Hepatocyte (in vitro differentiated cells): ENCODE results near the gene RTCB. TPM values are rescaled to one million over a fixed set of nuclear protein-coding genes. Genes with fewer than 3 reads are reported as not detected.

Source experiments
- DNase-seq: peaks from one replicate; pipeline ENCODE4 v3.0.0-alpha.2; 2016; ENCODE audit warnings: low spot score
- H2AFZ ChIP-seq: fragments of 200-600 bp; sonication (generic); 2 replicates; pipeline ENCODE4 v1.6.0; 2016; ENCODE audit warnings: antibody characterized with exemption, mild to moderate bottlenecking
- H3K27ac ChIP-seq: fragments of 200-600 bp; sonication (generic); 2 replicates; pipeline ENCODE4 v1.5.1; 2016; ENCODE audit warnings: mild to moderate bottlenecking
- H3K27me3 ChIP-seq: fragments of 200-600 bp; sonication (generic); 2 replicates; pipeline ENCODE4 v1.6.1; 2016
- H3K36me3 ChIP-seq: fragments of 200-600 bp; sonication (generic); replicated peaks from 2 replicates; pipeline ENCODE4 v1.5.1; 2016; ENCODE audit warnings: low read depth; ENCODE audit not compliant: insufficient read depth
- H3K4me1 ChIP-seq: fragments of 200-600 bp; sonication (generic); 2 replicates; pipeline ENCODE4 v1.5.1; 2016; ENCODE audit warnings: mild to moderate bottlenecking, moderate library complexity; ENCODE audit not compliant: insufficient read depth
- H3K4me2 ChIP-seq: fragments of 200-600 bp; sonication (generic); 2 replicates; pipeline ENCODE4 v1.6.0; 2016
- H3K4me3 ChIP-seq: fragments of 200-600 bp; sonication (generic); 2 replicates; pipeline ENCODE4 v1.5.1; 2016; ENCODE audit warnings: mild to moderate bottlenecking
- H3K79me2 ChIP-seq: fragments of 200-600 bp; sonication (generic); 2 replicates; pipeline ENCODE4 v1.6.0; 2017; ENCODE audit warnings: mild to moderate bottlenecking
- H3K9me2 ChIP-seq: fragments of 200-600 bp; sonication (generic); replicated peaks from 2 replicates; pipeline ENCODE4 v1.6.0; 2017; ENCODE audit warnings: mild to moderate bottlenecking; ENCODE audit not compliant: insufficient read depth
- H3K9me3 ChIP-seq: fragments of 200-600 bp; sonication (generic); 2 replicates; pipeline ENCODE4 v1.5.1; 2016; ENCODE audit warnings: low read depth, mild to moderate bottlenecking
- H4K20me1 ChIP-seq: fragments of 200-600 bp; sonication (generic); 2 replicates; pipeline ENCODE4 v1.6.0; 2016; ENCODE audit warnings: mild to moderate bottlenecking; ENCODE audit not compliant: insufficient read depth, poor library complexity, severe bottlenecking
- CTCF ChIP-seq: fragments of 200-600 bp; sonication (generic); IDR thresholded peaks from 2 replicates; pipeline ENCODE4 v1.5.1; 2016; ENCODE audit warnings: antibody characterized with exemption, mild to moderate bottlenecking; ENCODE audit not compliant: poor library complexity
- EZH2 ChIP-seq: fragments of 200-600 bp; sonication (generic); IDR thresholded peaks from 2 replicates; pipeline ENCODE4 v1.6.1; 2016; ENCODE audit warnings: antibody characterized with exemption, mild to moderate bottlenecking, borderline replicate concordance
- EZH2phosphoT487 ChIP-seq: fragments of 200-600 bp; sonication (generic); IDR thresholded peaks from one replicate; pipeline ENCODE4 v1.6.1; 2018; ENCODE audit warnings: antibody characterized with exemption, mild to moderate bottlenecking, low read depth, moderate library complexity; ENCODE audit not compliant: unreplicated experiment, severe bottlenecking
- WGBS: methylation state at CpG from one replicate; pipeline ENCODE4 v1.1.6; 2016; ENCODE audit warnings: low lambda C conversion rate; ENCODE audit errors: missing lambda C conversion rate; 5-methylcytosine and 5-hydroxymethylcytosine counted together
- polyA plus RNA-seq: library from polyadenylated mRNA; unstranded; fragments of >200 nt; fragmentation: Nextera tagmentation; extraction: Ambion mirVana; gene quantifications from 2 replicates; pipeline ENCODE4 v1.2.1, GENCODE V29; 2016
- total RNA-seq: library from RNA; depleted of rRNA; stranded (reverse); fragments of >200 nt; gene quantifications from 2 replicates; pipeline ENCODE4 v1.2.3, GENCODE V29; 2014

Gene RTCB
- total and polyA plus RNA-seq, 2 experiments from 2014 or later, result 80.3 to 95.6 TPM

GRCh38 chr22:32410459-32410858 lies 1.6 kb downstream of the RTCB start:
- Histone ChIP-seq H3K4me1 (peaks cover 12% of the 10 kb centered on the region), H3K27me3 (no peaks in the 10 kb centered on the region), H3K4me2 (peak overlapping the region; percentile 78), H2AFZ (no peak overlapping the region), H3K79me2 (peaks cover 46% of the 10 kb centered on the region), H3K9me2 (no peaks in the 10 kb centered on the region), H3K4me3 (no peak overlapping the region), H3K9me3 (no peaks in the 10 kb centered on the region), H3K27ac (no peak overlapping the region), H4K20me1 (peaks cover 12% of the 10 kb centered on the region), H3K36me3 (no peaks in the 10 kb centered on the region)
- no peak for DNase-seq
- no peak for TF ChIP-seq EZH2phosphoT487
- TF ChIP-seq EZH2, result no peak
- TF ChIP-seq CTCF, result no peak
- WGBS, result 92% methylated on average over 4 of the region's 4 CpGs

GRCh38 chr22:32409977-32410376 lies 2.1 kb downstream of the RTCB start:
- no peaks in the 10 kb centered on the region for H3K9me3 ChIP-seq
- TF ChIP-seq EZH2phosphoT487 (no peak), CTCF (no peak), EZH2 (no peak)
- 92% methylated on average over 9 of the region's 9 CpGs for WGBS
- H3K4me3 ChIP-seq, result no peak overlapping the region
- no peak overlapping the region for H2AFZ ChIP-seq
- peaks cover 12% of the 10 kb centered on the region for H3K4me1 ChIP-seq
- peaks cover 12% of the 10 kb centered on the region for H4K20me1 ChIP-seq
- no peaks in the 10 kb centered on the region for H3K9me2 ChIP-seq
- no peaks in the 10 kb centered on the region for H3K36me3 ChIP-seq
- no peak for DNase-seq
- H3K79me2 ChIP-seq, result peaks cover 46% of the 10 kb centered on the region
- H3K27ac ChIP-seq, result no peak overlapping the region
- H3K27me3 ChIP-seq, result no peaks in the 10 kb centered on the region
- H3K4me2 ChIP-seq, result peak overlapping the region; percentile 78

- Histone ChIP-seq H3K9me3 (no peaks in the 10 kb centered on the region), H2AFZ (no peak overlapping the region), H3K27ac (no peak overlapping the region), H3K9me2 (no peaks in the 10 kb centered on the region), H3K36me3 (no peaks in the 10 kb centered on the region), H3K4me3 (no peak overlapping the region), H3K27me3 (no peaks in the 10 kb centered on the region), H3K79me2 (peaks cover 46% of the 10 kb centered on the region), H3K4me1 (peaks cover 12% of the 10 kb centered on the region), H3K4me2 (no peak overlapping the region), H4K20me1 (peaks cover 12% of the 10 kb centered on the region)
- TF ChIP-seq EZH2 (no peak), EZH2phosphoT487 (no peak), CTCF (no peak)
- no peak for DNase-seq
- WGBS, result 50% methylated on average over 2 of the region's 2 CpGs
Observed at GRCh38 chr22:32407936-32408335, 4.1 kb downstream of the RTCB start.

- no peaks in the 10 kb centered on the region for H3K9me3 ChIP-seq
- H3K4me2 ChIP-seq, result no peak overlapping the region
- no peak for DNase-seq
- H3K4me1 ChIP-seq, result peaks cover 12% of the 10 kb centered on the region
- no peaks in the 10 kb centered on the region for H3K36me3 ChIP-seq
- WGBS, result 98% methylated on average over 3 of the region's 3 CpGs
- TF ChIP-seq CTCF (no peak), EZH2 (no peak), EZH2phosphoT487 (no peak)
- peaks cover 46% of the 10 kb centered on the region for H3K79me2 ChIP-seq
- no peak overlapping the region for H3K27ac ChIP-seq
- H2AFZ ChIP-seq, result no peak overlapping the region
- no peak overlapping the region for H3K4me3 ChIP-seq
- H4K20me1 ChIP-seq, result peaks cover 12% of the 10 kb centered on the region
- no peaks in the 10 kb centered on the region for H3K27me3 ChIP-seq
- H3K9me2 ChIP-seq, result no peaks in the 10 kb centered on the region
Observed at GRCh38 chr22:32407312-32407711, 4.7 kb downstream of the RTCB start.
